Stimulated activated CD4-positive, alpha-beta T cell treated with anti-CD3 and anti-CD28 coated beads, Interleukin-2, amount 100 ng/mL, for 48 hours (primary cell): ENCODE results near the gene ZBTB26.

Experiments
- DNase-seq, 2 donors: peaks; one replicate each; pipeline ENCODE4 v3.0.0-alpha.2; 2020

The ZBTB26 gene

GRCh38 chr9:122931226-122932121 lies at the start of gene ZBTB26:
Gene ZBTB26, minus strand, starts transcription at chr9:122931512. Its CDS starts 11,578 bp downstream, at chr9:122919934.
- DNase-seq = peak; percentile 81 to 85

- DNase-seq = no peak
Observed at GRCh38 chr9:122978601-122979000, 47.3 kb upstream of the ZBTB26 start.

- no peak for DNase-seq
Observed at GRCh38 chr9:122975196-122975595, 43.9 kb upstream of the ZBTB26 start.

GRCh38 chr9:122961139-122961538 lies 29.8 kb upstream of the ZBTB26 start:
- DNase-seq = no peak

- no peak for DNase-seq
Observed at GRCh38 chr9:122955961-122956360, 24.6 kb upstream of the ZBTB26 start.

GRCh38 chr9:122954253-122954691 lies 23.0 kb upstream of the ZBTB26 start:
- no peak for DNase-seq

- no peak for DNase-seq
Observed at GRCh38 chr9:122951056-122951455, 19.7 kb upstream of the ZBTB26 start.

- DNase-seq = no peak
Observed at GRCh38 chr9:122950263-122950662, 19.0 kb upstream of the ZBTB26 start.

GRCh38 chr9:122949696-122950095 lies 18.4 kb upstream of the ZBTB26 start:
- no peak for DNase-seq

- DNase-seq = no peak
Observed at GRCh38 chr9:122948313-122948712, 17.0 kb upstream of the ZBTB26 start.

GRCh38 chr9:122946461-122947005 lies 15.2 kb upstream of the ZBTB26 start:
- DNase-seq = no peak

- no peak for DNase-seq
Observed at GRCh38 chr9:122944960-122945888, 13.9 kb upstream of the ZBTB26 start.

- peak in 1 of 2 donors; percentile 4 for DNase-seq
Observed at GRCh38 chr9:122941582-122942234, 10.4 kb upstream of the ZBTB26 start.

- peak; percentile 96 to 97 for DNase-seq
Observed at GRCh38 chr9:122940749-122941581, 9.7 kb upstream of the ZBTB26 start, which contains the start of gene RABGAP1. Gene RABGAP1, plus strand, starts transcription at chr9:122941020. Its CDS starts 16,040 bp downstream, at chr9:122957060.

GRCh38 chr9:122940454-122940748 lies 9.1 kb upstream of the ZBTB26 start:
- no peak for DNase-seq

- no peak for DNase-seq
Observed at GRCh38 chr9:122939601-122940000, 8.3 kb upstream of the ZBTB26 start.

- DNase-seq = no peak
Observed at GRCh38 chr9:122936883-122937282, 5.6 kb upstream of the ZBTB26 start.

- no peak for DNase-seq
Observed at GRCh38 chr9:122936464-122936863, 5.2 kb upstream of the ZBTB26 start.

- DNase-seq = no peak
Observed at GRCh38 chr9:122930541-122931225, 629 bp downstream of the ZBTB26 start.

- DNase-seq = no peak
Observed at GRCh38 chr9:122929796-122930354, 1.4 kb downstream of the ZBTB26 start.

GRCh38 chr9:122923947-122924346 lies 7.4 kb downstream of the ZBTB26 start:
- no peak for DNase-seq
